HG02938 (cell line): ENCODE results near the gene SUGCT.

ENCODE experiments used
- ATAC-seq: cut with Tn5 transposase; IDR thresholded peaks from one replicate; pipeline ENCODE4 v1.9.1; 2021; ENCODE audit warnings: mild to moderate bottlenecking, moderate library complexity; ENCODE audit not compliant: unreplicated experiment

SUGCT gene

GRCh38 chr7:40315277-40315676 lies 180.5 kb downstream of the SUGCT start:
- ATAC-seq = no peak

GRCh38 chr7:40316176-40316575 lies 181.4 kb downstream of the SUGCT start:
- ATAC-seq = no peak

GRCh38 chr7:40324914-40325313 lies 190.1 kb downstream of the SUGCT start:
- no peak for ATAC-seq

GRCh38 chr7:40327113-40327512 lies 192.3 kb downstream of the SUGCT start:
- no peak for ATAC-seq

- no peak for ATAC-seq
Measured at GRCh38 chr7:40327873-40328272, 193.1 kb downstream of the SUGCT start.

GRCh38 chr7:40329601-40330153 lies 194.9 kb downstream of the SUGCT start:
- ATAC-seq = peak; percentile 69

- no peak for ATAC-seq
Measured at GRCh38 chr7:40330408-40330807, 195.6 kb downstream of the SUGCT start.

GRCh38 chr7:40331915-40332314 lies 197.1 kb downstream of the SUGCT start:
- ATAC-seq = no peak

- no peak for ATAC-seq
Measured at GRCh38 chr7:40332516-40332915, 197.7 kb downstream of the SUGCT start.

- ATAC-seq = no peak
Measured at GRCh38 chr7:40341836-40342235, 207.0 kb downstream of the SUGCT start.

- ATAC-seq = no peak
Measured at GRCh38 chr7:40346554-40346953, 211.7 kb downstream of the SUGCT start.

GRCh38 chr7:40348126-40348728 lies 213.4 kb downstream of the SUGCT start:
- ATAC-seq = no peak

GRCh38 chr7:40350100-40350499 lies 215.3 kb downstream of the SUGCT start:
- ATAC-seq = no peak

- no peak for ATAC-seq
Measured at GRCh38 chr7:40354711-40355110, 219.9 kb downstream of the SUGCT start.

GRCh38 chr7:40356312-40356711 lies 221.5 kb downstream of the SUGCT start:
- no peak for ATAC-seq

GRCh38 chr7:40356871-40357709 lies 222.3 kb downstream of the SUGCT start:
- ATAC-seq = no peak

GRCh38 chr7:40369641-40370277 lies 235.0 kb downstream of the SUGCT start:
- ATAC-seq = no peak

GRCh38 chr7:40371806-40372440 lies 237.1 kb downstream of the SUGCT start:
- ATAC-seq = no peak

- ATAC-seq = no peak
Measured at GRCh38 chr7:40374575-40374974, 239.8 kb downstream of the SUGCT start.

- no peak for ATAC-seq
Measured at GRCh38 chr7:40380111-40380510, 245.3 kb downstream of the SUGCT start.

- ATAC-seq = no peak
Measured at GRCh38 chr7:40382145-40382544, 247.3 kb downstream of the SUGCT start.
